Measurements from ENCODE around the gene FARP1.

FARP1 gene

DNA sequence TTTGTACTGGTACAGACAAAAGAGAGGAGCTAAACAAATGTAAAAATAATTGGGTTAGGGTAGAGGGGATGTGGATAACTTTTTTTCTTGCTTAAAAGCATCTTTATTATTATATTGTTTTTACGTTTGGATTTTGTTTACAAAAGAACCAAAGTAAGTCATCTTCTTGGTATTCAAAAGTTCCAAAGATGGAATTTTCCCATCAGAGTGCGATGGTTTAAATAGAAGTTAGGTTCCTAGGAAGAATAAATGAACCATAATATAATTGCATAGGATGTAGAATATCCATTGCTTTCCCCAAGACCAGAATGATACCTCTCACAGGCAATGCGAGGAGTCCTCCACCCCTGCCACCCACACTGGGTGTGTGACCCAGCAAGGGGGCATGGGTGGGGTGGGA, 133.6 kb downstream of the FARP1 start:
- no peak overlapping the region for H3K4me3 ChIP-seq (ENCODE audit: low read depth, low read length)
- TF ChIP-seq, protein P1, sequence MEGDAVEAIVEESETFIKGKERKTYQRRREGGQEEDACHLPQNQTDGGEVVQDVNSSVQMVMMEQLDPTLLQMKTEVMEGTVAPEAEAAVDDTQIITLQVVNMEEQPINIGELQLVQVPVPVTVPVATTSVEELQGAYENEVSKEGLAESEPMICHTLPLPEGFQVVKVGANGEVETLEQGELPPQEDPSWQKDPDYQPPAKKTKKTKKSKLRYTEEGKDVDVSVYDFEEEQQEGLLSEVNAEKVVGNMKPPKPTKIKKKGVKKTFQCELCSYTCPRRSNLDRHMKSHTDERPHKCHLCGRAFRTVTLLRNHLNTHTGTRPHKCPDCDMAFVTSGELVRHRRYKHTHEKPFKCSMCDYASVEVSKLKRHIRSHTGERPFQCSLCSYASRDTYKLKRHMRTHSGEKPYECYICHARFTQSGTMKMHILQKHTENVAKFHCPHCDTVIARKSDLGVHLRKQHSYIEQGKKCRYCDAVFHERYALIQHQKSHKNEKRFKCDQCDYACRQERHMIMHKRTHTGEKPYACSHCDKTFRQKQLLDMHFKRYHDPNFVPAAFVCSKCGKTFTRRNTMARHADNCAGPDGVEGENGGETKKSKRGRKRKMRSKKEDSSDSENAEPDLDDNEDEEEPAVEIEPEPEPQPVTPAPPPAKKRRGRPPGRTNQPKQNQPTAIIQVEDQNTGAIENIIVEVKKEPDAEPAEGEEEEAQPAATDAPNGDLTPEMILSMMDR (IDR thresholded peaks at IDR 0.05; ENCODE audit: borderline replicate concordance, insufficient read depth, low read depth, low read length) = no peak

DNA sequence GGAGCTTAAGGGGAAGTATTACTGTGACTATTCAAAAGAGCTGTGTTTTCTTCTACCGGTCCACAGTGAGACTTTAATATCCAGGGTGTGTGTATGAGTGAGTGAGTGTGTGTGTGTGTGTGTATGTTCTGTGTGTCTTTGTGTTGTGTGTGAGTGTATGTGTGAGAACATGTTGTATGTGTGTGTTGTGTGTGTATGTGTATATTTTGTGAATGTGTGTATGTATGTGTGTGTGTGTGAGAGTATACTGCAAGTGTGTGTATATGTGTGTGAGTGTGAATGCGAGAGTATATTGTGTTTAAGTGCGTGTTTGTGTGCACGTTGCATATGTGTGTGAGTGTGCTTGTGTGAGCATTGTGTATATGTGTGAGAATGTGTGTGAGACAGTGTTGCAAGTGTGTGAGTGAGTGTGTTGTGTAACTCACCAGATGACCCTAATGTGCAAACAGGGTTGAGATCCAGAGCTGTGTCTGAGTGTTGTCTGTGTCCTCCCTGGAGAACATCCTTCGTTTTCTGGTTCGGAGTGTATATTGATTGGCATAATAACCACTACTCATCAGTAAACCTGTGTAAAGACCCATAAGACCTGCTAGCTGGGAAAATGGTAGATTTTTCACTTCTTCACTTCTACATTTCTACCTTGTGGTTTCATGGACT, 135.3 kb downstream of the FARP1 start:
- TF ChIP-seq, protein P1 (IDR thresholded peaks at IDR 0.05; ENCODE audit: borderline replicate concordance, insufficient read depth, low read depth, low read length) = no peak
- no peak overlapping the region for H3K4me3 ChIP-seq (ENCODE audit: low read depth, low read length)

DNA sequence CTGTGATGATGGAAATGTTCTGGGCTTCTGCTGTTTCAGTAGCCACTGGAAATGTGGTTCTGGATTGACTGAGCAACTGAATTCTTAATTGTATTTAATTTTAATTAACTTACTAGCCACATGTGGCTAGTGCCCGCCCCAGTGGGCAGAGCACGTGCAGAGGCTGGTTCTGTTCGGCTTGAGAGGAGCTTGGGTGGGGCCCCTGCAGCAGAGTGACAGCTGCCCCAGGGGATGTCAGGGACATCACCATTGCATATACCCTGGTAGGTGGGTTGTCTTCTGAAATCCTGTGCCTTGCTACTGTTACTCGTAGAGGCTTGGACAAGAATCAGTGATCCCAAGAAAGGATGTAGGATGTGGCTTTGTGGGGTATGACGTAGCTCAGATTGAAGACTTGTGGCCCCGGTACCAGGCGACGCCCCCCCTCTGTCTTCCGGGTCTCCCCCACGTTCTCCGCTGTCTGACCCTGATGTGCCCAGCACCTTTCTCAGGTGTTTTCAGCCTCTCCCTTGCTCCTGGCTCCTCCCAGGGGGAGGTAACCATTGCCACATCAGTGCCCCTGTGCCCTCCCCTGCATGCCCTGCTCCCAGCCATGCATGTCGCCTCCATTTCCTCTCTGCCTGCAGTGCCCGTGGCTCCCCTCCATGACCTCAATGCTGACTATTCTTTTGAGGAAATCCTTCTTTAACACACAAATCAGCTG, 136.7 kb downstream of the FARP1 start:
- TF ChIP-seq, protein P1 (IDR thresholded peaks at IDR 0.05; ENCODE audit: borderline replicate concordance, insufficient read depth, low read depth, low read length) = no peak

DNA sequence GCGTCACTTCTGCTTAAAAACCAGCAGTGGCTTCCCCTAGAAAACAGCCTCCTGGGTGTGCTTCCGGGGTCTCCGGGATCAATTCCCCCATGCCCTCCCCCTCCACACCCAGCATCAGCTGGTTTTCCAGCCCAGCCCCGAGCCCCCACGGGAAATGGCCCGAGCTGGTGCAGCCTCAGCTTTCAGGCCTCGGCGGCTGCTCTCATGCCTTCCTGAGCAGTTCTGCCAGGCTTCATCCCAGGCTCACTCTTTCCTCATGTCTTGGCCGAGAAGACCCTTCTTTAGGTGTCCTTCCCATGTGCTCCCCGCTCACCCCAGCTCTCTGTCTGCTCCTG, 137.2 kb downstream of the FARP1 start:
- TF ChIP-seq, protein P1 (IDR thresholded peaks at IDR 0.05; ENCODE audit: borderline replicate concordance, insufficient read depth, low read depth, low read length) = no peak
- H3K4me3 ChIP-seq (ENCODE audit: low read depth, low read length) = no peak overlapping the region

More for the DNA sequence above, 136.7 kb downstream of the FARP1 start:
- no peak overlapping the region for H3K4me3 ChIP-seq (ENCODE audit: low read depth, low read length)

DNA sequence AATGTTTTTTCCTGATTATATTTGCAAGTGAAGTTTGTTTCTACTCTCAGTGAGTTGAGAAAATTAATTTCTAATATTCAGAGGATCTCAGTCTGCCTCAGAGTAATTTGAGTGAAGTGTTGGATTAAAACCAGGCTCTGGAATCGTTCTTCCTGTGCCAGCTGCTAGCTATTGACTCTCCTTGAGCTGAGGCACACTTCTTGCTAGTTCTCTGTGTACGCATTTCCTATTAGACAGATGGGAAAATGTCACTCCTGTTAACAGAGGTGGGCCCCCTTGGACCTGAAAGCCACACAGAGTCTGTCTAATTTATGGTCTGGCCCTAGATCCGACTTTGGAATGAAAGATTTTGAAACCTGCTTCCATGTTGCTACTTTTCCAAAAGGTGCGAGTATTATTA, 141.8 kb downstream of the FARP1 start:
- TF ChIP-seq, protein P1 (IDR thresholded peaks at IDR 0.05; ENCODE audit: borderline replicate concordance, insufficient read depth, low read depth, low read length) = no peak
- no peak overlapping the region for H3K4me3 ChIP-seq (ENCODE audit: low read depth, low read length)

DNA sequence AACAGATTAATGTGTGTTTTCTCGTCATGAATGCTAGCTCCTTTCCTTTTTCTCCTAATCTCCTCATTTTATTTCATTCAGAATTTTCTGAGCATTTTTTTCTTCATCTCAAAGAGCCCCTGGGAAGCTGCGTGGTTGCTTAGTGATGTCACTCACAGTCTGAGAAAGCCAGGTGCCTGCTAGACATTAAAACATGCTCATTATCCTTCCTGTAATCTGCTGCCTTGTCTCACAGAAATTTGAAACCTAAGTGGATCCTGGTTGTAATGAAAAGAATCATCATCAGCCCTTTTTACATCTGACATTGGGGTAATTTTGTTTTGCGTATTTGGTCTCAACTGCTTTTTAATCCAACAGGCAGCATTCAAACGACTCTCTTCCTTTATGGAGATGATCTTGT, 142.4 kb downstream of the FARP1 start:
- no peak overlapping the region for H3K4me3 ChIP-seq (ENCODE audit: low read depth, low read length)
- TF ChIP-seq, protein P1 (IDR thresholded peaks at IDR 0.05; ENCODE audit: borderline replicate concordance, insufficient read depth, low read depth, low read length) = no peak

All from GM12875 (cell line).